ENCODE measurements around the gene OR4K5. TPM values are rescaled to one million over a fixed set of nuclear protein-coding genes. Genes with fewer than 3 reads are reported as not detected.
"Not testable (repeated sequence)": the region's sequence is repeated elsewhere in the genome, so short reads cannot be mapped to it uniquely, and the experiment has no call there.

OR4K5 gene
- total RNA-seq, 1 experiment from 2014 or later = not detected

GRCh38 chr14:19949218-19949617 lies 28.8 kb downstream of the OR4K5 start:
- Mint-ChIP-seq H3K27me3 (ENCODE audit: low read depth) (no peaks in the 10 kb centered on the region; the same call in 1 of the 2 replicates), H3K9me3 (peaks cover 32 to 33% of the 10 kb centered on the region in 2 experiments), H3K27ac (no peak overlapping the region), H3K4me1 (no peaks in the 10 kb centered on the region), H3K4me3 (no peak overlapping the region), H3K36me3 (ENCODE audit: insufficient read depth in 1 of 3, low read depth in 3 of 3) (peaks cover 8 to 15% (median 10%) of the 10 kb centered on the region in 3 experiments; a peak in 6 of 7 replicates)
- Histone ChIP-seq H3K4me2 (ENCODE audit: insufficient read depth, insufficient read length, low read length) (no peak overlapping the region), H4K8ac (replicated peaks; ENCODE audit: insufficient read length, low read depth, low read length) (no peak overlapping the region), H3K27ac (ENCODE audit: insufficient read length, low read depth, low read length) (no peak overlapping the region), H3K23me2 (ENCODE audit: insufficient read length, low read depth, low read length, poor library complexity, severe bottlenecking) (no peaks in the 10 kb centered on the region), H3K23ac (ENCODE audit: insufficient read length, low read depth, low read length) (no peak overlapping the region), H3K4me1 (ENCODE audit: insufficient read depth, low read length) (no peaks in the 10 kb centered on the region), H2BK15ac (ENCODE audit: low read depth, low read length) (no peak overlapping the region), H3T11ph (ENCODE audit: low read length) (no peak overlapping the region), H3K14ac (ENCODE audit: insufficient read depth, low read length) (no peak overlapping the region), H3K79me1 (ENCODE audit: insufficient read depth, low read depth, low read length, poor library complexity, severe bottlenecking) (no peaks in the 10 kb centered on the region), H2AFZ (ENCODE audit: low read length) (no peak overlapping the region), H3K4ac (ENCODE audit: low read depth, low read length) (no peak overlapping the region), H2BK12ac (ENCODE audit: insufficient read length, low read depth, low read length) (no peak overlapping the region), H3K9ac (ENCODE audit: extremely low read depth, insufficient read length, low read length) (no peak overlapping the region), H4K5ac (ENCODE audit: insufficient read length, low read depth, low read length) (no peak overlapping the region), H2BK20ac (ENCODE audit: low read depth, low read length, poor library complexity, severe bottlenecking) (no peak overlapping the region), H3K79me2 (ENCODE audit: insufficient read depth, low read length) (no peaks in the 10 kb centered on the region), H2AK5ac (ENCODE audit: insufficient read length, low read length) (no peak overlapping the region), H4K20me1 (ENCODE audit: control insufficient read depth, insufficient read depth, insufficient read length) (no peaks in the 10 kb centered on the region), H4K91ac (ENCODE audit: insufficient read length, low read depth, low read length) (no peak overlapping the region), H2BK5ac (ENCODE audit: insufficient read length, low read length) (no peak overlapping the region), H3K18ac (ENCODE audit: insufficient read length, low read depth, low read length) (no peak overlapping the region), H3K27me3 (ENCODE audit: insufficient read depth, low read length) (no peaks in the 10 kb centered on the region), H3K9me3 (ENCODE audit: control insufficient read depth, low read depth, low read length) (peaks cover 95% of the 10 kb centered on the region), H3K56ac (ENCODE audit: insufficient read length, low read depth, low read length) (no peak overlapping the region), H2BK120ac (ENCODE audit: low read depth, low read length, poor library complexity, severe bottlenecking) (no peak overlapping the region)
- no peak for DNase-seq
- no peak for TF ChIP-seq CTCF (conservative IDR thresholded peaks at IDR 0.05)
- 100% methylated on average over 1 of the region's 2 CpGs for WGBS (ENCODE audit: extremely low coverage, insufficient read length, low lambda C conversion rate)

- H2BK20ac ChIP-seq (ENCODE audit: low read depth, low read length, poor library complexity, severe bottlenecking); H3K4me3 Mint-ChIP-seq; H2AK5ac ChIP-seq (ENCODE audit: insufficient read length, low read length); H3K27me3 Mint-ChIP-seq (ENCODE audit: low read depth); H3K23ac ChIP-seq (ENCODE audit: insufficient read length, low read depth, low read length); H3K4me1 Mint-ChIP-seq; H3T11ph ChIP-seq (ENCODE audit: low read length); H3K4ac ChIP-seq (ENCODE audit: low read depth, low read length); H4K8ac ChIP-seq (replicated peaks; ENCODE audit: insufficient read length, low read depth, low read length); H3K79me1 ChIP-seq (ENCODE audit: insufficient read depth, low read depth, low read length, poor library complexity, severe bottlenecking); H3K27ac Mint-ChIP-seq; H2BK5ac ChIP-seq (ENCODE audit: insufficient read length, low read length); H3K9ac ChIP-seq (ENCODE audit: extremely low read depth, insufficient read length, low read length); H4K20me1 ChIP-seq (ENCODE audit: control insufficient read depth, insufficient read depth, insufficient read length); H3K18ac ChIP-seq (ENCODE audit: insufficient read length, low read depth, low read length); H2AFZ ChIP-seq (ENCODE audit: low read length); H4K5ac ChIP-seq (ENCODE audit: insufficient read length, low read depth, low read length); H3K27ac ChIP-seq (ENCODE audit: insufficient read length, low read depth, low read length); H2BK120ac ChIP-seq (ENCODE audit: low read depth, low read length, poor library complexity, severe bottlenecking); H2BK12ac ChIP-seq (ENCODE audit: insufficient read length, low read depth, low read length); H3K79me2 ChIP-seq (ENCODE audit: insufficient read depth, low read length); H3K56ac ChIP-seq (ENCODE audit: insufficient read length, low read depth, low read length); H3K23me2 ChIP-seq (ENCODE audit: insufficient read length, low read depth, low read length, poor library complexity, severe bottlenecking); H2BK15ac ChIP-seq (ENCODE audit: low read depth, low read length); DNase-seq; H3K27me3 ChIP-seq (ENCODE audit: insufficient read depth, low read length); H3K4me1 ChIP-seq (ENCODE audit: insufficient read depth, low read length); H3K4me2 ChIP-seq (ENCODE audit: insufficient read depth, insufficient read length, low read length); H4K91ac ChIP-seq (ENCODE audit: insufficient read length, low read depth, low read length); H3K14ac ChIP-seq (ENCODE audit: insufficient read depth, low read length): not testable (repeated sequence)
- peaks cover 18% of the 10 kb centered on the region for H3K9me3 ChIP-seq (ENCODE audit: control insufficient read depth, low read depth, low read length)
- Mint-ChIP-seq H3K9me3 (peaks cover 66 to 75% of the 10 kb centered on the region in 2 experiments), H3K36me3 (ENCODE audit: insufficient read depth in 1 of 3, low read depth in 3 of 3) (peaks cover 0 to 12% (median 0%) of the 10 kb centered on the region in 3 experiments; a peak in 4 of 7 replicates)
- no CpG with 5 or more reads among the region's 2 CpGs for WGBS (ENCODE audit: extremely low coverage, insufficient read length, low lambda C conversion rate)
Observed at GRCh38 chr14:19969735-19970134, 49.3 kb downstream of the OR4K5 start.

Data from H9 (cell line).